NCI-H460 (cell line): Measurements from ENCODE around the gene WDR36. TPM values are rescaled to one million over a fixed set of nuclear protein-coding genes. Genes with fewer than 3 reads are reported as not detected.

Source experiments
- total RNA-seq: library from RNA; depleted of rRNA; stranded (reverse); fragments of >200 nt; shearing (Covaris generic); gene quantifications from 2 replicates; pipeline ENCODE4 v1.2.3, GENCODE V29; 2014; rRNA removed

Gene WDR36
- total RNA-seq, 1 experiment from 2014 or later: 73.1 TPM

Other genes with a start within 250 kb of the WDR36 start
- gene TSLP, start 20.6 kb upstream of the WDR36 start, total RNA-seq: 1.4 and 3.3 TPM in 2 replicates
- 0.10 and 0.23 TPM in 2 replicates for gene CAMK4, start 132.0 kb downstream of the WDR36 start, total RNA-seq